Measurements from ENCODE around the gene RNASEH2A. TPM values are rescaled to one million over a fixed set of nuclear protein-coding genes. Genes with fewer than 3 reads are reported as not detected.

The RNASEH2A gene
- polyA plus RNA-seq, 1 of the 3 experiments (the other 2 are of a cell fraction) = 48.1 TPM

DNA sequence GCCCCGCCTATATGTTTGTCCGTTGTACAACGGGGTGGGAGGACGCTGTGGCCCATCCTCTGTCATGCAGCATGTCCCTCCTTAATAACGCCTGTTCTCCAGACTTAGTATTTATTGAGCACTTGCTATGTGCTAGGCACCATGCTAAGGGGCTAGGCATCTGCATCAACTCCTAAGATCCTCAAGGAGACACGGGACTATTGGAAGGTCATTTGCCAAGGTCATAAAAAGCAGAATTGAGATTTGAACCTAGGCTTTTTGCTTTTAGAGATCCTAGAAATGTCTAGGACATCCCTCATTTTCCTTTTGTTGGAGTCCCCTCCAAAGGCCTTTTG is 30.1 kb downstream of the RNASEH2A start:
- no peaks in the 10 kb centered on the region for H4K20me1 ChIP-seq (ENCODE audit: insufficient read depth)
- H3K79me2 ChIP-seq (ENCODE audit: insufficient read depth) = no peaks in the 10 kb centered on the region
- ChIA-PET POLR2A (interaction anchor here (1.3 kb wide), 1 partner anchor 34 kb away, joined by 3 read pairs; the partner anchor contains the start of gene THSD8), CTCF (interaction anchor here (0.9 to 3.1 kb wide), 3 partner anchors 30 to 78 kb away, joined by 4 to 15 read pairs (median 4); partner anchors contain the start of gene RNASEH2A)
- WGBS (ENCODE audit: low lambda C conversion rate) = 7% methylated on average over 3 of the region's 6 CpGs
- H3K4me1 ChIP-seq (ENCODE audit: control insufficient read depth in 1 of 2, insufficient read depth in 2 of 2, low read depth in 1 of 2, low read length in 1 of 2) = peaks cover 5 to 57% of the 10 kb centered on the region in 2 experiments; a peak in 2 of 4 replicates
- no peak overlapping the region for H3K4me3 ChIP-seq (ENCODE audit: low read depth in 2 of 2, low read length in 1 of 2)
- H3K4me2 ChIP-seq = no peak overlapping the region
- no peaks in the 10 kb centered on the region for H3K9me3 ChIP-seq
- no peak for DNase-seq
- TF ChIP-seq RXRA (IDR thresholded peaks at IDR 0.05; ENCODE audit: borderline replicate concordance, low read depth) = no peak
- no peak for TF ChIP-seq GATA2 (CRISPR knock-in tag; IDR thresholded peaks at IDR 0.05)
- no peak for TF ChIP-seq YY1 (IDR thresholded peaks at IDR 0.05; ENCODE audit: low read depth)
- no peak for TF ChIP-seq JUND (IDR thresholded peaks at IDR 0.05)
- no peak overlapping the region for H3K9ac ChIP-seq
- H3F3A ChIP-seq (replicated peaks; ENCODE audit: insufficient read depth) = peaks cover 33% of the 10 kb centered on the region
- H3K36me3 ChIP-seq (replicated peaks in 1 of 2; ENCODE audit: control insufficient read depth in 1 of 2, insufficient read depth in 2 of 2, low read length in 1 of 2) = no peaks in the 10 kb centered on the region
- H3K9me2 ChIP-seq = no peaks in the 10 kb centered on the region
- H3K27ac ChIP-seq (ENCODE audit: low read depth in 2 of 2, low read length in 1 of 2) = peak overlapping the region in 1 of 2 experiments; percentile 22; a peak in 2 of 4 replicates
- H2AFZ ChIP-seq (ENCODE audit: low read depth) = no peak overlapping the region
- no peaks in the 10 kb centered on the region for H3K27me3 ChIP-seq (ENCODE audit: insufficient read depth)

DNA sequence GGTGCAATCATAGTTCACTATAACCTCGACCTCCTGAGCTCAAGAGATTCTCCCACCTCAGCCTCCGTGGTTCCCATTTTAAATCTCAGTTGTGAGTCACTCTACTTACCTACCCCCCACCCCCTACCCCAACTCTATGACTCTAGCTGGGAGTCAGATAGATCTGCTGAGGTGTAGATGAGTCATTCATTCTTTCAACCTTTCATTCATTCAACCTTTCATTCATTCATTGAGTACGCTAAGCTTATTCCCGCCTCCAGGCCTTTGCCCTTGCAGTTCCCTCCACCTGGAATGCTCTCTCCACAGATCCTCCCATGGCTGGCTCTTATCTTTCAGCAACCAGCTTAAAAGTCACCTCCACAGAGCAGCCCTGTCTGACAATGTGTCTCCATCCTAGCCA is 30.8 kb downstream of the RNASEH2A start:
- POLR2A ChIA-PET = interaction anchor here (1.1 to 1.3 kb wide), 2 partner anchors 8 to 35 kb away, joined by 3 read pairs; partner anchors contain the start of gene THSD8
- TF ChIP-seq TAF1 (IDR thresholded peaks at IDR 0.05; ENCODE audit: borderline replicate concordance, low read depth, low read length) (no peak), EP300 (IDR thresholded peaks at IDR 0.05; ENCODE audit: borderline replicate concordance in 1 of 2, low read depth in 1 of 2, low read length in 1 of 2) (no peak), SIN3A (IDR thresholded peaks at IDR 0.05; ENCODE audit: borderline replicate concordance, low read depth, low read length) (no peak), RCOR1 (IDR thresholded peaks at IDR 0.05; ENCODE audit: low read length) (no peak), FOXM1 (IDR thresholded peaks at IDR 0.05; ENCODE audit: low read depth) (no peak), TEAD4 (IDR thresholded peaks at IDR 0.05; ENCODE audit: borderline replicate concordance, insufficient read depth) (no peak), POLR2AphosphoS5 (IDR thresholded peaks at IDR 0.05; ENCODE audit: low read depth, low read length) (no peak), TCF12 (IDR thresholded peaks at IDR 0.05) (no peak), JUND (IDR thresholded peaks at IDR 0.05) (no peak), ELF1 (IDR thresholded peaks at IDR 0.05) (no peak), FOSL2 (IDR thresholded peaks at IDR 0.05; ENCODE audit: borderline replicate concordance, low read depth) (no peak), NRF1 (IDR thresholded peaks at IDR 0.05; ENCODE audit: low read depth, low read length) (no peak)
- TF ChIP-seq, protein P1, sequence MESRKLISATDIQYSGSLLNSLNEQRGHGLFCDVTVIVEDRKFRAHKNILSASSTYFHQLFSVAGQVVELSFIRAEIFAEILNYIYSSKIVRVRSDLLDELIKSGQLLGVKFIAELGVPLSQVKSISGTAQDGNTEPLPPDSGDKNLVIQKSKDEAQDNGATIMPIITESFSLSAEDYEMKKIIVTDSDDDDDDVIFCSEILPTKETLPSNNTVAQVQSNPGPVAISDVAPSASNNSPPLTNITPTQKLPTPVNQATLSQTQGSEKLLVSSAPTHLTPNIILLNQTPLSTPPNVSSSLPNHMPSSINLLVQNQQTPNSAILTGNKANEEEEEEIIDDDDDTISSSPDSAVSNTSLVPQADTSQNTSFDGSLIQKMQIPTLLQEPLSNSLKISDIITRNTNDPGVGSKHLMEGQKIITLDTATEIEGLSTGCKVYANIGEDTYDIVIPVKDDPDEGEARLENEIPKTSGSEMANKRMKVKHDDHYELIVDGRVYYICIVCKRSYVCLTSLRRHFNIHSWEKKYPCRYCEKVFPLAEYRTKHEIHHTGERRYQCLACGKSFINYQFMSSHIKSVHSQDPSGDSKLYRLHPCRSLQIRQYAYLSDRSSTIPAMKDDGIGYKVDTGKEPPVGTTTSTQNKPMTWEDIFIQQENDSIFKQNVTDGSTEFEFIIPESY (IDR thresholded peaks at IDR 0.05; ENCODE audit: borderline replicate concordance, low read depth) = no peak
- TF ChIP-seq, protein P2, sequence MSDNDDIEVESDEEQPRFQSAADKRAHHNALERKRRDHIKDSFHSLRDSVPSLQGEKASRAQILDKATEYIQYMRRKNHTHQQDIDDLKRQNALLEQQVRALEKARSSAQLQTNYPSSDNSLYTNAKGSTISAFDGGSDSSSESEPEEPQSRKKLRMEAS (IDR thresholded peaks at IDR 0.05; ENCODE audit: low read depth) = no peak
- TF ChIP-seq, protein P3, sequence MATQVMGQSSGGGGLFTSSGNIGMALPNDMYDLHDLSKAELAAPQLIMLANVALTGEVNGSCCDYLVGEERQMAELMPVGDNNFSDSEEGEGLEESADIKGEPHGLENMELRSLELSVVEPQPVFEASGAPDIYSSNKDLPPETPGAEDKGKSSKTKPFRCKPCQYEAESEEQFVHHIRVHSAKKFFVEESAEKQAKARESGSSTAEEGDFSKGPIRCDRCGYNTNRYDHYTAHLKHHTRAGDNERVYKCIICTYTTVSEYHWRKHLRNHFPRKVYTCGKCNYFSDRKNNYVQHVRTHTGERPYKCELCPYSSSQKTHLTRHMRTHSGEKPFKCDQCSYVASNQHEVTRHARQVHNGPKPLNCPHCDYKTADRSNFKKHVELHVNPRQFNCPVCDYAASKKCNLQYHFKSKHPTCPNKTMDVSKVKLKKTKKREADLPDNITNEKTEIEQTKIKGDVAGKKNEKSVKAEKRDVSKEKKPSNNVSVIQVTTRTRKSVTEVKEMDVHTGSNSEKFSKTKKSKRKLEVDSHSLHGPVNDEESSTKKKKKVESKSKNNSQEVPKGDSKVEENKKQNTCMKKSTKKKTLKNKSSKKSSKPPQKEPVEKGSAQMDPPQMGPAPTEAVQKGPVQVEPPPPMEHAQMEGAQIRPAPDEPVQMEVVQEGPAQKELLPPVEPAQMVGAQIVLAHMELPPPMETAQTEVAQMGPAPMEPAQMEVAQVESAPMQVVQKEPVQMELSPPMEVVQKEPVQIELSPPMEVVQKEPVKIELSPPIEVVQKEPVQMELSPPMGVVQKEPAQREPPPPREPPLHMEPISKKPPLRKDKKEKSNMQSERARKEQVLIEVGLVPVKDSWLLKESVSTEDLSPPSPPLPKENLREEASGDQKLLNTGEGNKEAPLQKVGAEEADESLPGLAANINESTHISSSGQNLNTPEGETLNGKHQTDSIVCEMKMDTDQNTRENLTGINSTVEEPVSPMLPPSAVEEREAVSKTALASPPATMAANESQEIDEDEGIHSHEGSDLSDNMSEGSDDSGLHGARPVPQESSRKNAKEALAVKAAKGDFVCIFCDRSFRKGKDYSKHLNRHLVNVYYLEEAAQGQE (IDR thresholded peaks at IDR 0.05; ENCODE audit: low read depth, low read length) = no peak
- WGBS (ENCODE audit: low lambda C conversion rate) = 79% methylated on average over 4 of the region's 4 CpGs

More for the DNA sequence above, 30.8 kb downstream of the RNASEH2A start:
- H3K27me3 ChIP-seq (ENCODE audit: insufficient read depth) = no peaks in the 10 kb centered on the region
- H3K36me3 ChIP-seq (replicated peaks in 1 of 2; ENCODE audit: control insufficient read depth in 1 of 2, insufficient read depth in 2 of 2, low read length in 1 of 2) = no peaks in the 10 kb centered on the region
- peaks cover 36% of the 10 kb centered on the region for H3F3A ChIP-seq (replicated peaks; ENCODE audit: insufficient read depth)
- H4K20me1 ChIP-seq (ENCODE audit: insufficient read depth) = no peaks in the 10 kb centered on the region
- no peaks in the 10 kb centered on the region for H3K79me2 ChIP-seq (ENCODE audit: insufficient read depth)
- peaks cover 5 to 58% of the 10 kb centered on the region in 2 experiments; a peak in 2 of 4 replicates for H3K4me1 ChIP-seq (ENCODE audit: control insufficient read depth in 1 of 2, insufficient read depth in 2 of 2, low read depth in 1 of 2, low read length in 1 of 2)
- H3K9ac ChIP-seq = no peak overlapping the region
- H3K9me3 ChIP-seq = no peaks in the 10 kb centered on the region
- no peak overlapping the region for H3K27ac ChIP-seq (ENCODE audit: low read depth in 2 of 2, low read length in 1 of 2)
- no peak overlapping the region for H3K4me3 ChIP-seq (ENCODE audit: low read depth in 2 of 2, low read length in 1 of 2)
- no peak overlapping the region for H2AFZ ChIP-seq (ENCODE audit: low read depth)
- CTCF ChIA-PET = interaction anchor here (0.5 to 3.1 kb wide), 11 partner anchors 11 to 310 kb away, joined by 3 to 18 read pairs (median 4); partner anchors contain the start of gene RNASEH2A
- H3K9me2 ChIP-seq = no peaks in the 10 kb centered on the region
- DNase-seq = no peak
- no peak overlapping the region for H3K4me2 ChIP-seq

Measured in SK-N-SH (cell line).